ENCODE data around the gene SORCS2.

The SORCS2 gene

DNA sequence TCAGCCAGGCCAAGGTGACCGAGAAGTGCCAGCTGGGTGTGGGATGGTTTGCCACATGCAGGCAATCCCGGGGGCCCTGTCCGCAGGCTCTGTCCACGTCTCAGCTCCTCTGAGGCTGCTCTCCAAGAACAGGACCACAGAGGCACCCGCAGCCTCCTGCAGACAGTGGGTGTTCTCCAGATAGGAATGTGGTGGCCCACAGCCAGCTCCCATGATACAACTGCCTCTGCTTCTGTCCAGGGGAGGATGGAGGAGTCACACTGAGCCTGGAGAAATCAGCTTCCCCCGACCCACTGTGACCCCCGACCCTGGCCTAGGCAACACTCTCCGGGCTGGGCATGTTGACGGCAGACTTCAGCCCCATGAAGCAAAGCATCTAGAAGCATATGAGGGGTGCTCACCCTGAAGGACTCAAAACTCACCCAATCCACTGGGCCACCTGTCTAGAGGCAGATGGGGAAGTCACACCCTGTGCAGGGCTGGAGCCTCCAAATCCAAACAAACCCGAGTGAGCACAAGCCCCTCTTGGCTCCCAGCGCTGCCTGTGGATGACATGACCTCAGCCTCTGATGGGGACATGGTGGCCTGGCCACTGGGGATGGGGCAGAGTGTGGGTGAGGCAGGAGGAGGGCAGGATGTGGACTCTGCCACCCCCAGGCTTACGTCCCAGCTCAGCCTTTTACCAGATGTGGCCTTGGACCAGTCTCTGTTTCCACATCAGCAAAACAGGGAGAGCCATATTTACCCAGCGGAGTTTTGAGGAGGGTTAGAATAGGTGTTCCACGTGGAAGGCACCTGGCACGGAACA lies 140.1 kb downstream of the SORCS2 start:
- Histone ChIP-seq H3K9me3 (ENCODE audit: insufficient read depth, low read length) (no peaks in the 10 kb centered on the region), H3K27ac (ENCODE audit: low read length) (no peak overlapping the region), H3K79me2 (ENCODE audit: low read length) (no peaks in the 10 kb centered on the region), H4K20me1 (ENCODE audit: insufficient read depth, low read length) (no peaks in the 10 kb centered on the region), H3K4me3 (ENCODE audit: low read length) (no peak overlapping the region), H3K4me1 (ENCODE audit: low read length) (no peaks in the 10 kb centered on the region), H3K4me2 (ENCODE audit: low read length) (no peak overlapping the region), H3K36me3 (replicated peaks; ENCODE audit: low read depth, low read length) (no peaks in the 10 kb centered on the region), H2AFZ (ENCODE audit: low read depth, low read length) (no peak overlapping the region), H3K27me3 (ENCODE audit: low read depth, low read length) (no peaks in the 10 kb centered on the region; the same call in 1 of the 2 replicates), H3K9ac (ENCODE audit: low read length) (no peak overlapping the region)
- TF ChIP-seq EZH2phosphoT487 (IDR thresholded peaks at IDR 0.05; ENCODE audit: low read depth), result no peak
- TF ChIP-seq, protein P1, sequence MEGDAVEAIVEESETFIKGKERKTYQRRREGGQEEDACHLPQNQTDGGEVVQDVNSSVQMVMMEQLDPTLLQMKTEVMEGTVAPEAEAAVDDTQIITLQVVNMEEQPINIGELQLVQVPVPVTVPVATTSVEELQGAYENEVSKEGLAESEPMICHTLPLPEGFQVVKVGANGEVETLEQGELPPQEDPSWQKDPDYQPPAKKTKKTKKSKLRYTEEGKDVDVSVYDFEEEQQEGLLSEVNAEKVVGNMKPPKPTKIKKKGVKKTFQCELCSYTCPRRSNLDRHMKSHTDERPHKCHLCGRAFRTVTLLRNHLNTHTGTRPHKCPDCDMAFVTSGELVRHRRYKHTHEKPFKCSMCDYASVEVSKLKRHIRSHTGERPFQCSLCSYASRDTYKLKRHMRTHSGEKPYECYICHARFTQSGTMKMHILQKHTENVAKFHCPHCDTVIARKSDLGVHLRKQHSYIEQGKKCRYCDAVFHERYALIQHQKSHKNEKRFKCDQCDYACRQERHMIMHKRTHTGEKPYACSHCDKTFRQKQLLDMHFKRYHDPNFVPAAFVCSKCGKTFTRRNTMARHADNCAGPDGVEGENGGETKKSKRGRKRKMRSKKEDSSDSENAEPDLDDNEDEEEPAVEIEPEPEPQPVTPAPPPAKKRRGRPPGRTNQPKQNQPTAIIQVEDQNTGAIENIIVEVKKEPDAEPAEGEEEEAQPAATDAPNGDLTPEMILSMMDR (IDR thresholded peaks at IDR 0.05; ENCODE audit: low read depth, low read length), result no peak

DNA sequence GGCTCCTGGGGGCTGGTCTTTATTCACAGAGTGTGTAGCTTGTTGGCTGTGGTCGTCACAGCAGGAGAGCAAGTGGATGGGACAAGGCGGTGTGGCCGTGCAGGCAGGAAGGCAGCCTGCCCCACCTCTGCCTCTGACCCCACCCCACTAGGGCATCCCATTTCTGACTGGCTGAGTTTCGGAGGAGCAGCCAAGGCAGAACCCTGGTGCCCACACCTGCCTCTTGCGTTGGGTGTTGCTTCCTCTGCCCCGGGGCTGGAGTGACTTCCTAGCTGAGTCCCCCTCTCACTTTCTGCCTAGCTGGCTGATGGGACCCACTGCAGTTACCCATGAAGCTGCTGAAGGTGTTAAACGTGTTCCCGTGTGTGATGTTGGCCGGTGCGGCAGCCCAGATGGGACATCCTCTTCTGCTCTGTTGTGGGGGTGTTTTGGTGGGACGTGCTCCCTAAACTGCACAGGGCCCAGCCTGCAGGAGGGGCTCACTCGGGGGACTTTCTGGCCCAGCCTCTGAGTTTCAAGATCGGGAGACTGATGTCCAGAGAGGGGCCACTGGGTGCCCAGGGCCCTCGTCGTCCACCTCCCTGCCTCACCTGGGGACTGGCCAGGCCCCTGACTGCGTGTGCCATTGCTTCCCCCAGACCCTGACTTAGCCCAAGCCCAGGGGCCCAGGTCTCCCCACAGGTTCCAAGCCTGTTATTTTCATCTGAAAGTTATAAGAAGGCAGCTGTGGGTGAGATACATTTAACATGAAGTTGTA lies 140.9 kb downstream of the SORCS2 start:
- no peaks in the 10 kb centered on the region for H3K36me3 ChIP-seq (replicated peaks; ENCODE audit: low read depth, low read length)
- no peak overlapping the region for H3K27ac ChIP-seq (ENCODE audit: low read length)
- H3K9ac ChIP-seq (ENCODE audit: low read length), result no peak overlapping the region
- no peak for TF ChIP-seq EZH2phosphoT487 (IDR thresholded peaks at IDR 0.05; ENCODE audit: low read depth)
- TF ChIP-seq, protein P1 (IDR thresholded peaks at IDR 0.05; ENCODE audit: low read depth, low read length), result no peak
- no peaks in the 10 kb centered on the region for H3K79me2 ChIP-seq (ENCODE audit: low read length)
- no peak overlapping the region for H3K4me3 ChIP-seq (ENCODE audit: low read length)
- H4K20me1 ChIP-seq (ENCODE audit: insufficient read depth, low read length), result no peaks in the 10 kb centered on the region
- H2AFZ ChIP-seq (ENCODE audit: low read depth, low read length), result no peak overlapping the region
- H3K27me3 ChIP-seq (ENCODE audit: low read depth, low read length), result no peaks in the 10 kb centered on the region; the same call in 1 of the 2 replicates
- no peaks in the 10 kb centered on the region for H3K9me3 ChIP-seq (ENCODE audit: insufficient read depth, low read length)
- H3K4me1 ChIP-seq (ENCODE audit: low read length), result no peaks in the 10 kb centered on the region
- no peak overlapping the region for H3K4me2 ChIP-seq (ENCODE audit: low read length)

DNA sequence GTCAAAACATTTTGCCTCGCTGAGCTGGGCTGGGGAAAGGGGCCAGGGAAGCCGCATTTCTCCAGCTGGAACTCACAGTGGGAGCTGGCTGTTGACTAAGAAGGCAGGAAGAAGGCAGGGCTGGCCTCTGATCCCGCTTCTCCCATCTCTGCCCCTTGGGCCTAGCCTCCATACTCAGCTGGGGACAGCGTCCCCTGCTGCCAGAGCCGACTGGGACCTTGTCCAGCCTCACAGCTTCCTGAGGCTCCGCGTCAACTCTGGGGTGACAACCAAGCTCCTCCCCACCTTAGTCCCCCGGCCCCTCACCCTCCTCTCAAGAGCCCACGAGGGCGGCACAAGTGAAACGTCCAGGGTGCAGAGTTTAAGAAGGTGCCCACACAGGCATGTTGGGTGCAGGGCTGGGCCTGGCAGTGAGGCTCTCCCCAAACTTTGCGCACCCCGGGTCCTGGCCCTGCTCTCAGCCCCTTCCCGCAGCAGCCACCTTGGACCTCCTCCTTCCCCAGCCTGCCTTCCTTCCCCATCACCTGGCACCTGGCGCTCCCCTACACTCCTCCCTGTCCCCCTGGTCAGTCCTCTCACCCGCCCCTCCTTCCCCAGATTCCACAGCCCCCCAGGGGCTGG lies 141.6 kb downstream of the SORCS2 start:
- TF ChIP-seq, protein P1 (IDR thresholded peaks at IDR 0.05; ENCODE audit: low read depth, low read length), result no peak
- no peak for TF ChIP-seq EZH2phosphoT487 (IDR thresholded peaks at IDR 0.05; ENCODE audit: low read depth)
- no peaks in the 10 kb centered on the region; the same call in 1 of the 2 replicates for H3K27me3 ChIP-seq (ENCODE audit: low read depth, low read length)
- no peak overlapping the region for H2AFZ ChIP-seq (ENCODE audit: low read depth, low read length)
- H3K9ac ChIP-seq (ENCODE audit: low read length), result no peak overlapping the region
- no peak overlapping the region for H3K27ac ChIP-seq (ENCODE audit: low read length)
- no peaks in the 10 kb centered on the region for H3K4me1 ChIP-seq (ENCODE audit: low read length)
- H3K4me2 ChIP-seq (ENCODE audit: low read length), result no peak overlapping the region
- H3K36me3 ChIP-seq (replicated peaks; ENCODE audit: low read depth, low read length), result no peaks in the 10 kb centered on the region
- H3K4me3 ChIP-seq (ENCODE audit: low read length), result no peak overlapping the region
- no peaks in the 10 kb centered on the region for H3K9me3 ChIP-seq (ENCODE audit: insufficient read depth, low read length)
- no peaks in the 10 kb centered on the region for H3K79me2 ChIP-seq (ENCODE audit: low read length)
- H4K20me1 ChIP-seq (ENCODE audit: insufficient read depth, low read length), result no peaks in the 10 kb centered on the region
